Stimulated activated naive CD8-positive, alpha-beta T cell treated with anti-CD3 and anti-CD28 coated beads, Interleukin-15, Interleukin-2, amounts not matched to agents 100 U/mL and 50 U/mL, for 24 hours (primary cell): ENCODE data around the gene KCNJ1.

Source experiments
- ATAC-seq: fragments of 150-1000 bp; cut with Tn5 transposase; one replicate; pipeline ENCODE4 v1.10.0; 2021
- DNase-seq: peaks from one replicate; pipeline ENCODE4 v3.0.0; 2021

Gene KCNJ1

GRCh38 chr11:128867277-128867676 lies at the start of gene KCNJ1:
Gene KCNJ1, minus strand, starts transcription at chr11:128867296. Its CDS starts 27,053 bp downstream, at chr11:128840243.
- DNase-seq (no peak), ATAC-seq (peak; percentile 20)

- no peak for ATAC-seq
- DNase-seq = no peak
Measured at GRCh38 chr11:128916681-128917080, 49.6 kb upstream of the KCNJ1 start.

GRCh38 chr11:128916037-128916572 lies 49.0 kb upstream of the KCNJ1 start:
- no peak for ATAC-seq
- no peak for DNase-seq

- ATAC-seq (no peak), DNase-seq (no peak)
Measured at GRCh38 chr11:128915149-128915521, 48.0 kb upstream of the KCNJ1 start.

GRCh38 chr11:128914216-128915148 lies 47.4 kb upstream of the KCNJ1 start:
- DNase-seq (no peak), ATAC-seq (no peak)

- DNase-seq (no peak), ATAC-seq (no peak)
Measured at GRCh38 chr11:128913806-128914205, 46.7 kb upstream of the KCNJ1 start.

GRCh38 chr11:128911701-128912100 lies 44.6 kb upstream of the KCNJ1 start:
- no peak for ATAC-seq
- DNase-seq = no peak

- ATAC-seq (no peak), DNase-seq (no peak)
Measured at GRCh38 chr11:128911239-128911638, 44.1 kb upstream of the KCNJ1 start.

- no peak for DNase-seq
- ATAC-seq = no peak
Measured at GRCh38 chr11:128910576-128910975, 43.5 kb upstream of the KCNJ1 start.

GRCh38 chr11:128909438-128910125 lies 42.5 kb upstream of the KCNJ1 start:
- ATAC-seq (no peak), DNase-seq (no peak)

- peak; percentile 19 for DNase-seq
- no peak for ATAC-seq
Measured at GRCh38 chr11:128908391-128909246, 41.5 kb upstream of the KCNJ1 start.

GRCh38 chr11:128907585-128907984 lies 40.5 kb upstream of the KCNJ1 start:
- DNase-seq = no peak
- ATAC-seq = no peak

GRCh38 chr11:128906185-128907050 lies 39.3 kb upstream of the KCNJ1 start:
- ATAC-seq (no peak), DNase-seq (no peak)

- DNase-seq (peak; percentile 58), ATAC-seq (peak; percentile 61)
Measured at GRCh38 chr11:128905345-128906184, 38.5 kb upstream of the KCNJ1 start.

- DNase-seq (no peak), ATAC-seq (peak; percentile 14)
Measured at GRCh38 chr11:128904656-128905344, 37.7 kb upstream of the KCNJ1 start.

GRCh38 chr11:128904303-128904655 lies 37.2 kb upstream of the KCNJ1 start:
- ATAC-seq (no peak), DNase-seq (no peak)

GRCh38 chr11:128903248-128904061 lies 36.4 kb upstream of the KCNJ1 start:
- no peak for ATAC-seq
- DNase-seq = no peak

- DNase-seq = no peak
- no peak for ATAC-seq
Measured at GRCh38 chr11:128902515-128903066, 35.5 kb upstream of the KCNJ1 start.
